WERI-Rb-1 (cell line): ENCODE data around the gene GPR89B.
"Not testable (repeated sequence)": the region's sequence is repeated elsewhere in the genome, so short reads cannot be mapped to it uniquely, and the experiment has no call there.

Experiments
- DNase-seq: peaks from one replicate; pipeline ENCODE4 v3.0.0-alpha.2; 2020
- H3K27ac ChIP-seq: fragments of 250-450 bp; sonication (Bioruptor Pico); 2 replicates; pipeline ENCODE4 v1.5.1; 2020; ENCODE audit warnings: mild to moderate bottlenecking, moderate library complexity
- H3K27me3 ChIP-seq: fragments of 250-450 bp; sonication (Bioruptor Pico); 2 replicates; pipeline ENCODE4 v1.5.1; 2021; ENCODE audit warnings: mild to moderate bottlenecking, low read depth, moderate library complexity; ENCODE audit not compliant: insufficient read depth, severe bottlenecking
- H3K36me3 ChIP-seq: fragments of 250-450 bp; sonication (Bioruptor Pico); 2 replicates; pipeline ENCODE4 v1.5.1; 2020; ENCODE audit warnings: mild to moderate bottlenecking, moderate library complexity
- H3K4me3 ChIP-seq: 2 replicates; pipeline ENCODE4 v1.5.1; 2011; ENCODE audit warnings: low read depth, mild to moderate bottlenecking, control low read depth, low read length
- H3K9me3 ChIP-seq: fragments of 250-450 bp; sonication (Bioruptor Pico); 2 replicates; pipeline ENCODE4 v1.5.1; 2021; ENCODE audit warnings: mild to moderate bottlenecking, moderate library complexity; ENCODE audit not compliant: severe bottlenecking
- CTCF ChIP-seq: IDR thresholded peaks from 2 replicates; pipeline ENCODE4 v1.5.1; 2011; ENCODE audit warnings: low read depth, mild to moderate bottlenecking, control low read depth, inconsistent platforms, low read length

Gene GPR89B

DNA sequence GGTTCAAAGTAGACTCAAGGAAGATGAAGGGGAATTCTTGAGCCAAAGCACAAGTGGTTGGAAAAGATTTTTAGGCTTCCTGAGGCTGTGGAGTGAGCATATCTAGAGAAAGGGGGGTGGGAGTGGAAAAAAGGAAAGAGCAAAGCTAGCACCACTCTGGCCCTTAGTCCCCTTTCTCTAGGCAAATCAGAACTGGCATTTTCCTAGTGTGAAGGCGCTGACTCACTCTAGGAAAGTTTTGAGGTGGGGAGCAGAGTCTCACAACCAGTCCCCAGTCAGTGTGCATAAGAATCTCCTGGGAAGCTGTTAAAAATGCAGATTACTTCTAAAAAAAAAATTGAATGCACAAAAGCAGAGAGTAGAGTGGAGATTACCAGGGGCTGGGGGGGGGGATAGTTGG, 3.4 kb upstream of the GPR89B start:
- H3K27ac ChIP-seq = no peak overlapping the region

DNA sequence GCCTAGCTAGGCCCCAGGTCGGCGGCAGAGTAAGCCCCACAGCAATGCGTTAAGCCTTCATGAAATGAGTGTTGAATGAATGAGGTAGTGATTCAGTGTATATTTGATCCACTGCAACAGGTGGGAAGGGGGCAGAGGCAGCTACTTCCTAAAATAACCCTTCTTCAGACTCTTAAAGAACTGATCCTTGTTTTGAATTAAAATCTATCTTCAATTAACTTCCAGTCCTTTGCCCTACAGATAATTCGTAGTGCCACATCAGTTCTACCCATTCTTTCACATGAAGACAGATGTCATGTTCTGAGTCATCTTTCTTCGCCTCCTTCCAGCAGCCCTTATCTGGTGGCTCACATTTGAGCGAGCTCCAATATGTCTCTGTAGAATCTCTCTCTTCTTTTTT, 1.0 kb upstream of the GPR89B start:
- DNase-seq, H3K27me3 ChIP-seq, H3K36me3 ChIP-seq, H3K27ac ChIP-seq, H3K9me3 ChIP-seq, H3K4me3 ChIP-seq: not testable (repeated sequence)

More for the DNA sequence above, 3.4 kb upstream of the GPR89B start:
- no peak for TF ChIP-seq CTCF
- no peak for DNase-seq
- H3K36me3 ChIP-seq = no peaks in the 10 kb centered on the region
- H3K4me3 ChIP-seq = no peak overlapping the region
- no peaks in the 10 kb centered on the region for H3K9me3 ChIP-seq
- H3K27me3 ChIP-seq = no peaks in the 10 kb centered on the region

- not testable (repeated sequence) for H3K27me3 ChIP-seq, DNase-seq, H3K9me3 ChIP-seq, H3K36me3 ChIP-seq, H3K4me3 ChIP-seq, H3K27ac ChIP-seq
Measured at GRCh38 chr1:147927689-147928088, 531 bp upstream of the GPR89B start.

- not testable (repeated sequence) for H3K4me3 ChIP-seq, DNase-seq, H3K27ac ChIP-seq, H3K27me3 ChIP-seq, H3K36me3 ChIP-seq, H3K9me3 ChIP-seq
Measured at GRCh38 chr1:147931137-147931536, 2.9 kb downstream of the GPR89B start.

- not testable (repeated sequence) for H3K36me3 ChIP-seq, H3K27me3 ChIP-seq, H3K4me3 ChIP-seq, H3K9me3 ChIP-seq, H3K27ac ChIP-seq, DNase-seq
Measured at GRCh38 chr1:147935296-147935695, 7.1 kb downstream of the GPR89B start.

- not testable (repeated sequence) for H3K9me3 ChIP-seq, DNase-seq, H3K4me3 ChIP-seq, H3K27ac ChIP-seq, H3K36me3 ChIP-seq, H3K27me3 ChIP-seq
Measured at GRCh38 chr1:147940456-147940855, 12.2 kb downstream of the GPR89B start.

- not testable (repeated sequence) for H3K36me3 ChIP-seq, H3K4me3 ChIP-seq
Measured at GRCh38 chr1:147942563-147942962, 14.3 kb downstream of the GPR89B start.

GRCh38 chr1:147949517-147949916, 21.3 kb downstream of the GPR89B start:
- H3K27ac ChIP-seq, H3K4me3 ChIP-seq, H3K9me3 ChIP-seq, H3K36me3 ChIP-seq, H3K27me3 ChIP-seq, DNase-seq: not testable (repeated sequence)

More at GRCh38 chr1:147942563-147942962, 14.3 kb downstream of the GPR89B start:
- not testable (repeated sequence) for H3K27ac ChIP-seq, DNase-seq, H3K27me3 ChIP-seq, H3K9me3 ChIP-seq

DNA sequence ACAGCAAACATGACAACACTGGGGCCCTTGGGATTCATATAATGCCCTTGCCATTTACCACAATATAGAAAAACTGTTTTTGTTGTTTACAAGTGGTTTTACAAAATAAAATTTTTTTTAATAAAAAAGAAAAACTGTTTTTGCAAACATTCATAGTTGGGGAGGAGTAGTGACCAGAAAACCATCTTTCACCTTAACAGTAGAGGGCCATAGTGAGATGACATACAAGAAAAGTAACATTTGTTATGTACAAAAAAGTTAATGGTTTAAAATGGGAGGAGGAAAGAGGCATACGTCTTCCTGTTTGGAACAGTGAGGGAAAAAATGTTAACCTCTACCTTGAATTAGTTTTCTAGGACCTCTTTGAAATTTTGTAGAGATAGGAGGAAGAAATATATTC, 30.7 kb downstream of the GPR89B start:
- not testable (repeated sequence) for H3K36me3 ChIP-seq, H3K9me3 ChIP-seq, DNase-seq, H3K4me3 ChIP-seq, H3K27ac ChIP-seq, H3K27me3 ChIP-seq

DNA sequence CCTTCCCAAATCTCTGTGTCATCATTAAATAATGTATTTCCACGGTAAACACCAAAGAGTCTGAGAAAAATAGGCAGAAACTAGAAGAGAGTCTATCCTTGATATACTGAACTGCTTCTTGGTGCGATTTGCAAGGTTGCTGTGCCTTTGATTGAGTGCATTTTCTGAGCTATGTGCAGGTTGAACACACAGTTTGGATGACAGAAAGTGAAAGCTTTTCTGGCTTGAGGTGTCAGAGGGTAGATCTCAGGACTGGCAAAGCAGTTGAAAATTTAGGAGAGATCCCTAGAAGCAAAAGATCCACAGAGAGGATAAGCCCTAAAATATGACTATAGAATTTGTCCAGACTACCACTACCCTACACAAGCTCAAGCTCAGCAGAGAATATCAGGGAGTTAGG, 31.5 kb downstream of the GPR89B start:
- not testable (repeated sequence) for H3K9me3 ChIP-seq, H3K36me3 ChIP-seq, H3K4me3 ChIP-seq, DNase-seq, H3K27ac ChIP-seq, H3K27me3 ChIP-seq

DNA sequence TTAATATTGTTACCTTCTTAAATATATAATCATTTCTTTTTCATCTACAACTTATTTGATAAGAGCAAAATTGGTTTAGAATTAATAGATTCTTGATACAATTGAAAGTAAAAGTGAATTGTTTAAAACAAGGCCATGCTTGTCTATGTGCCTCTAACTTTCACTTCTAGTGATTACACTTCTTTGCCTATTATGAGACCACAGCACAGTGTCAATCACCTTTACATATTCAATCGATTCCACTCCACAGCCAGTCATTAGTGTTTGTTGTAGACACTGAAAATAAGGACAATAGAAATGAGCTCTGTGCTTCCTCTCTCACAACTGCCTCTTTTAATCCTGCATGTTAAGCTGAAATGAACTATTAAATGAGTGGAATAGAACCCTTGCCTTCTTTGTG, 36.4 kb downstream of the GPR89B start:
- H3K9me3 ChIP-seq, DNase-seq, H3K27ac ChIP-seq, H3K36me3 ChIP-seq, H3K4me3 ChIP-seq, H3K27me3 ChIP-seq: not testable (repeated sequence)

DNA sequence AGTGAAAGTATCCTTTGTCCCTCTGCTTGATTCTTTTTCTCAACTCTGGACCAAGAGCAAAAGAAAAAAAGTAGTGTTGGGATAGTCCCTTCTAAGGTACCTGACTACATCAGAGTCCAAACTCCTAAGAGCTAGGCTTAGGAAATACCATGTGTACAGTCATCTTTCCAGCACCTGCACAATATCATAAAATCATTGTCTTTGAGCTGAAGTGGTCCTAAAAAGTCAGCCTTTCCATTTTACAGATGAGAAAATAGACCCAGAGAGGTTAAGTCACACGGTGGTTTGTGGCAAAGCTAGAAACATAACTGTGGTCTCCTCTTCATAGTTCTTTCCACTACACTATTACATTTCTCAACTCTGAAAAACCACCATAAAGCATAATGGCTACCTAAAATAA, 38.4 kb downstream of the GPR89B start:
- not testable (repeated sequence) for H3K27me3 ChIP-seq, H3K9me3 ChIP-seq, H3K27ac ChIP-seq, DNase-seq, H3K36me3 ChIP-seq, H3K4me3 ChIP-seq

GRCh38 chr1:147978896-147979651, 50.9 kb downstream of the GPR89B start:
- not testable (repeated sequence) for H3K36me3 ChIP-seq, DNase-seq, H3K27me3 ChIP-seq, H3K9me3 ChIP-seq, H3K27ac ChIP-seq, H3K4me3 ChIP-seq

- H3K9me3 ChIP-seq, H3K27me3 ChIP-seq, H3K4me3 ChIP-seq, DNase-seq, H3K27ac ChIP-seq, H3K36me3 ChIP-seq: not testable (repeated sequence)
Measured at GRCh38 chr1:147985374-147985773, 57.2 kb downstream of the GPR89B start.
